ENCODE data around the gene TAS2R50. TPM values are rescaled to one million over a fixed set of nuclear protein-coding genes. Genes with fewer than 3 reads are reported as not detected.

Gene TAS2R50
- total and polyA plus RNA-seq, 2 experiments from 2014 or later = 3.4 TPM; not detected in 1

DNA sequence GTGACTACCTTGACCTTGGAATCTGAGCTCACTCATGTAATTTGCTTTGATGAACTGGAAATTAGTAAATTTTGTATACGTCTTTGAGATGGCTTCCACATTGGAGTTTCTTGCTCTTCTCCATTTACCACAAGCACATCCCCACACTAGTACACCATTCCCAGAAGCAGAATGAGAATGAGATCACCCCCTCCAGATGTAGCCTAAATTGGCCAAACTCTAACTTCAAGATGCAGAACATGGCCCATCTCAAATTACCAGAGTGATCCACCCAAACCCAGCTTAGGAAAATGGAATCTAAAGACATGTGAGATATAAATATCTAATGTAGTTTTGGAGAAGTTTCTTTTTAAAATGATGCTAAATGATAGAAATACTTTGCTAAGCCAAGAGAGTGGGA is 20.9 kb upstream of the TAS2R50 start:
- Mint-ChIP-seq H3K4me3 (no peak overlapping the region), H3K36me3 (ENCODE audit: low read depth) (no peaks in the 10 kb centered on the region), H3K9me3 (no peaks in the 10 kb centered on the region), H3K27ac (no peak overlapping the region), H3K27me3 (ENCODE audit: insufficient read depth, low read depth, poor library complexity) (no peaks in the 10 kb centered on the region), H3K4me1 (peaks cover 8% of the 10 kb centered on the region; the same call in 2 of the 3 replicates)
- TF ChIP-seq CREB1 (CRISPR knock-in tag; IDR thresholded peaks at IDR 0.05; ENCODE audit: low read depth) = no peak
- no peak for TF ChIP-seq POLR2AphosphoS5 (IDR thresholded peaks at IDR 0.05; ENCODE audit: low read depth)
- no peak for TF ChIP-seq STAT1 (IDR thresholded peaks at IDR 0.05; ENCODE audit: unreplicated experiment)
- no peak for TF ChIP-seq REST (IDR thresholded peaks at IDR 0.05; ENCODE audit: unreplicated experiment)
- TF ChIP-seq, protein P1, sequence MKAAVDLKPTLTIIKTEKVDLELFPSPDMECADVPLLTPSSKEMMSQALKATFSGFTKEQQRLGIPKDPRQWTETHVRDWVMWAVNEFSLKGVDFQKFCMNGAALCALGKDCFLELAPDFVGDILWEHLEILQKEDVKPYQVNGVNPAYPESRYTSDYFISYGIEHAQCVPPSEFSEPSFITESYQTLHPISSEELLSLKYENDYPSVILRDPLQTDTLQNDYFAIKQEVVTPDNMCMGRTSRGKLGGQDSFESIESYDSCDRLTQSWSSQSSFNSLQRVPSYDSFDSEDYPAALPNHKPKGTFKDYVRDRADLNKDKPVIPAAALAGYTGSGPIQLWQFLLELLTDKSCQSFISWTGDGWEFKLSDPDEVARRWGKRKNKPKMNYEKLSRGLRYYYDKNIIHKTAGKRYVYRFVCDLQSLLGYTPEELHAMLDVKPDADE (IDR thresholded peaks at IDR 0.05) = no peak
- TF ChIP-seq ZNF331 (CRISPR knock-in tag; IDR thresholded peaks at IDR 0.05; ENCODE audit: low read depth) = no peak
- TF ChIP-seq, protein P2, sequence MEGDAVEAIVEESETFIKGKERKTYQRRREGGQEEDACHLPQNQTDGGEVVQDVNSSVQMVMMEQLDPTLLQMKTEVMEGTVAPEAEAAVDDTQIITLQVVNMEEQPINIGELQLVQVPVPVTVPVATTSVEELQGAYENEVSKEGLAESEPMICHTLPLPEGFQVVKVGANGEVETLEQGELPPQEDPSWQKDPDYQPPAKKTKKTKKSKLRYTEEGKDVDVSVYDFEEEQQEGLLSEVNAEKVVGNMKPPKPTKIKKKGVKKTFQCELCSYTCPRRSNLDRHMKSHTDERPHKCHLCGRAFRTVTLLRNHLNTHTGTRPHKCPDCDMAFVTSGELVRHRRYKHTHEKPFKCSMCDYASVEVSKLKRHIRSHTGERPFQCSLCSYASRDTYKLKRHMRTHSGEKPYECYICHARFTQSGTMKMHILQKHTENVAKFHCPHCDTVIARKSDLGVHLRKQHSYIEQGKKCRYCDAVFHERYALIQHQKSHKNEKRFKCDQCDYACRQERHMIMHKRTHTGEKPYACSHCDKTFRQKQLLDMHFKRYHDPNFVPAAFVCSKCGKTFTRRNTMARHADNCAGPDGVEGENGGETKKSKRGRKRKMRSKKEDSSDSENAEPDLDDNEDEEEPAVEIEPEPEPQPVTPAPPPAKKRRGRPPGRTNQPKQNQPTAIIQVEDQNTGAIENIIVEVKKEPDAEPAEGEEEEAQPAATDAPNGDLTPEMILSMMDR (conservative IDR thresholded peaks at IDR 0.05; ENCODE audit: low read depth in 2 of 2) = no peak
- TF ChIP-seq EZH2 (IDR thresholded peaks at IDR 0.05; ENCODE audit: low read depth, unreplicated experiment) = no peak
- TF ChIP-seq ZNF462 (CRISPR knock-in tag; IDR thresholded peaks at IDR 0.05) = no peak
- no peak for TF ChIP-seq EZH2phosphoT487 (IDR thresholded peaks at IDR 0.05; ENCODE audit: unreplicated experiment)
- no peak for TF ChIP-seq ZNF114 (CRISPR knock-in tag; IDR thresholded peaks at IDR 0.05)
- TF ChIP-seq NANOG (IDR thresholded peaks at IDR 0.05; ENCODE audit: borderline replicate concordance) = no peak
- TF ChIP-seq JUNB (IDR thresholded peaks at IDR 0.05; ENCODE audit: unreplicated experiment) = no peak
- no peak for ATAC-seq
- no peak for DNase-seq (ENCODE audit: low spot score)
- Histone ChIP-seq H2AFZ (no peak overlapping the region), H3K4me3 (no peak overlapping the region), H3K79me2 (replicated peaks; ENCODE audit: insufficient read depth) (no peaks in the 10 kb centered on the region), H3K4me2 (no peak overlapping the region), H3K9me2 (ENCODE audit: insufficient read depth) (no peaks in the 10 kb centered on the region), H3F3A (replicated peaks; ENCODE audit: low read depth) (no peaks in the 10 kb centered on the region), H3K27ac (ENCODE audit: low read depth) (no peak overlapping the region), H4K20me1 (replicated peaks; ENCODE audit: insufficient read depth) (no peaks in the 10 kb centered on the region), H3K36me3 (ENCODE audit: insufficient read depth) (no peaks in the 10 kb centered on the region), H3K27me3 (ENCODE audit: insufficient read depth) (no peaks in the 10 kb centered on the region), H3K4me1 (ENCODE audit: insufficient read depth) (no peaks in the 10 kb centered on the region)

Data from GM23338 (cell line).